UCSD-AML1 (cell line): ENCODE measurements around the gene SNCB.

Source experiments
- DNase-seq: peaks from one replicate; lab custom pipeline; 2025; ENCODE audit not compliant: unreplicated experiment; lab: John Stamatoyannopoulos, UW

The SNCB gene

GRCh38 chr5:176660860-176661641 is 30.7 kb upstream of the SNCB start:
- DNase-seq, result peak; percentile 77

- no peak for DNase-seq
Measured at GRCh38 chr5:176660530-176660859, 30.2 kb upstream of the SNCB start.

GRCh38 chr5:176659860-176660461 is 29.6 kb upstream of the SNCB start:
- DNase-seq, result no peak

- no peak for DNase-seq
Measured at GRCh38 chr5:176659512-176659839, 29.1 kb upstream of the SNCB start.

GRCh38 chr5:176658817-176659511 is 28.6 kb upstream of the SNCB start:
- peak; percentile 24 for DNase-seq

GRCh38 chr5:176658007-176658599 is 27.8 kb upstream of the SNCB start:
- DNase-seq, result peak; percentile 62

- DNase-seq, result no peak
Measured at GRCh38 chr5:176656467-176656990, 26.2 kb upstream of the SNCB start.

- DNase-seq, result no peak
Measured at GRCh38 chr5:176654856-176655255, 24.5 kb upstream of the SNCB start.

- DNase-seq, result no peak
Measured at GRCh38 chr5:176653401-176654385, 23.4 kb upstream of the SNCB start.

- DNase-seq, result no peak
Measured at GRCh38 chr5:176652136-176652535, 21.8 kb upstream of the SNCB start.

- DNase-seq, result no peak
Measured at GRCh38 chr5:176651472-176651980, 21.2 kb upstream of the SNCB start.

GRCh38 chr5:176650354-176650884 is 20.1 kb upstream of the SNCB start:
- no peak for DNase-seq

GRCh38 chr5:176648474-176649194 is 18.3 kb upstream of the SNCB start:
- DNase-seq, result no peak

GRCh38 chr5:176647843-176648473 is 17.6 kb upstream of the SNCB start:
- DNase-seq, result no peak

GRCh38 chr5:176647030-176647842 is 16.9 kb upstream of the SNCB start, which contains the start of gene TSPAN17:
TSS of gene TSPAN17 (plus strand) at chr5:176647484. CDS start at chr5:176647616, 132 bp downstream.
- DNase-seq, result peak; percentile 100

- no peak for DNase-seq
Measured at GRCh38 chr5:176646707-176647029, 16.3 kb upstream of the SNCB start.

GRCh38 chr5:176646049-176646706 is 15.8 kb upstream of the SNCB start:
- no peak for DNase-seq
